Measurements from ENCODE around the gene TJP1. TPM values are rescaled to one million over a fixed set of nuclear protein-coding genes. Genes with fewer than 3 reads are reported as not detected.

Gene TJP1
- total RNA-seq, 2 donors from 2014 or later, result 91.3 to 101 TPM

DNA sequence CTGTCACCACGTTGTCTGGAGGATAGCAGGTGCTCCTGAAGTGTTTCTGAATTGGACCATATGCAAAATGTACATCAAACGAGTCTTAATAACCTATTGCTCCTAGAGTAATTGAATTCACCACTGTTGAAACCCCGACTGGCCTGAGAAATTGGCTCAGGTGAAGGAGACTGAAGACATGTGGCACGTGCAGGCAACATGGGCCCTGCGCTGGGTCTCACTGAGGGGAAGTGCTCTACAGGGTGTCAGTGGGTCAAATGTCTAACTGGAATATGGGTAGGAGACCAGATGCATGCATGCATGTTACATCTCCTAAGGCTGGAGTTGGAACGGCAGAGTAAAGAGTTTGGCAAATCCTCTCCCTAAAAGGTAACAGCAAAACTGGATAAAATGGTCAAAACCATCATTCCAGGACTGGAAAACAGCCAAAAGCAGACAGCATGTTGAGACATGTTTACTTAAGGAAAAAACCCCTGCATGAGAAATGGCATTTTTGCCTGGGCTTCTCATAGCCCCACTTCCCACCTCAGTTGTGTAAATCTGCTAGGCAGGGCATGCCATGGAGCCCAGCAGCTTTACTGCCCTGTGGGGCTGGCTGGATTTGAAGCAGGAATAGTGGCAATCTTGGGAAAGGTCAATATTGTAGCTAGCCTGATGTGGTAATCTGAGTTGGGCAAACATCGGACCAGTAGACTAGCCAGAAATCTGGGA, 131.3 kb downstream of the TJP1 start:
- no peak for DNase-seq (ENCODE audit: low spot score)
- intact Hi-C loops (cut with DNase I), result no loop called here

DNA sequence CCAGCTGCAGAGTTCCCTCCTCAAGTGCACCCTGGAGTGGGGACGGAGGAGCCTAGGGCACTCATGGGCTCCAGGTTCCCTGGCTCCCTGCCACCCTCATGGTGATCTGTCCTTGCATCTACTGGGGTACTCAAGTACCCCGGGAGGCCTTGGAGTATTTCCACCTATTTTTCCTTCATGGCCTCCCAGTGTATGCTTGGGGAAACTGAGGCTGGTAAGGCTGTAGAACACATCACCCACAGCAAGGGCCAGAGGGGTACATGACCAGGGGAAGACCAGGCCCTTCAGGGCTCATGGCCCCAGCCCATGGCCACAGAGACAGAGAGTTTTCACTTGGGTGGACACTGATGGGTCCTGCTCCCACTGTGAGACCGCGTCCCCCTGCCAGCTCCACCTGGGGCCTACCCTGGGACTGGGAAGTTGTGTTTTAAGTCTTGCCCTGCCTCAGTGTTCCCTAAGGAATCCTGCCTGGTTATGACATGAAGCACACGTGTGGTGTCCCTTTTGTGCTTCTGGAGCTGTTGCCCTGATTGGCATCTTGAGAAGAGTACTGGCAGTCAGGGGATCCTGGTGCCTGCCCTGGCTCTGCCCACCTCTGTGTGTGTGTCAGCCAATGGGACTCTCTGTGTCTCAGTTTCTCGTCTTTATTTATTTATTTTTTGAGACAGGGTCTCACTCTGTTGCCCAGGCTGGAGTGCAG, 132.8 kb downstream of the TJP1 start:
- intact Hi-C loops (cut with DNase I), result no loop called here
- no peak for DNase-seq (ENCODE audit: low spot score)

DNA sequence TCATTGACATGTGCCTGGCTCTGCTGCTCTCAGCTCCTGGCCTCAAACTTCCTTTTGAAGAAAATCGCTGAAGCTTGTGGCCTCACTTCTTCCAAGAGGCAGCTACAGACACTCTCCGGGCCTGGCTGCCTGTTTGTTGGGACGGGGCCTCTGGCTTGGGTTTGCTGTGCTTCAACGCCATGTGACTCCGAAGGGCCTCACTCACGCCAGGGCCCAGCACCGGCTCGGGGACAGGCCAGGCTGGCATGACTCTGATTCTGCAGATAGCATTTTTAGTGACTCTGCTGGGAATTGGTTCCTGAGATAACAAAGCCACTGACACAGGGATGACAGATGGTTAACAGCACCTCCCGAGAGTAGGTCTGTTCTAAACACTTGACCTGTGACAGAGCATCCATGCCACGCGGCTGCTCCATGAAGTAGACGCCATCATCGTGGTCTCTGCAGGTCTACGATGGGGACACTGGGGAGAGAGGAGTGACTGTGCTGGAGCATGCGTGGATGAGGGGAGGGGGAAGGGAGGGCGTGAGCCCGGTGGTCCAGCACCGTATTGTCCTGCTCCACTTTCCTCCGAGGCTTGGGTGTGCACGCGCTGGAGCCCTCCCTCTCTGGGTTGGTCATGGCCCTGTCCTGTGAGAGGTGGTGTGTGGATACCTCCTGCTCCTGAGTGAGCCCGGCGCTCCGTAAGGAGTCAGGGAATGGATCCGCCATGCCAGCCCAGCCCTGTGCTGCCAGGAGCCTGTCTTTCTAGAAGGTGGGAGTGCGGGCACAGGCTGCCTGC, 133.6 kb downstream of the TJP1 start:
- intact Hi-C loops (cut with DNase I), result no loop called here
- DNase-seq (ENCODE audit: low spot score), result no peak

DNA sequence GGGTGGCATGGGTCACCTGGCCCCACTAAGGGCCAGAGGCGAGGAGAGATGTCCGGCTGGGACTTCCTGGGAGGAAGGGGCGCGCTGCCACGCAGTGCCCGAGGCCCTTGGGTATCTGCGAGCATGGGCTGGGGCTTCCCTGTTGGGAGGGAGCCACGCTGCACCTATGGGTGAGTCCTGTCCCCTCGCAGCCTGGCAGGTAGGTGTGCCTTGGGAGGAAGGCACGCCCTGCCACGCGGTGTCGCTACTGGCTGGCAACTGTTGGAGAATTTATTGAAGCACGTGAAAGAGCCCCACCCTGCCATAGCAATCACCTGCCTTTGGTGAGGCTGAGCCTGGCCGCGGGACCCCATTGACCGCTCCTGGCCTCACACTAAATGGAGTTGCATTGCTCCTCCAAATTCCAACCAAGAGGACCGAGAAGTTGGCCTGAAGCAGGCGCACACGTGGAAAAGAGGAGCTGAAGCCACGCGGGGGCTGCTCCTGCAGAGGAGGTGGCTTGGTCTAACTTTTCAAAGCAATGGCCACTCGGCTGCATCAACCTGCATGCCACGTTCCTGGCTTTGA, 134.2 kb downstream of the TJP1 start:
- DNase-seq (ENCODE audit: low spot score), result no peak
- intact Hi-C loops (cut with DNase I), result no loop called here

DNA sequence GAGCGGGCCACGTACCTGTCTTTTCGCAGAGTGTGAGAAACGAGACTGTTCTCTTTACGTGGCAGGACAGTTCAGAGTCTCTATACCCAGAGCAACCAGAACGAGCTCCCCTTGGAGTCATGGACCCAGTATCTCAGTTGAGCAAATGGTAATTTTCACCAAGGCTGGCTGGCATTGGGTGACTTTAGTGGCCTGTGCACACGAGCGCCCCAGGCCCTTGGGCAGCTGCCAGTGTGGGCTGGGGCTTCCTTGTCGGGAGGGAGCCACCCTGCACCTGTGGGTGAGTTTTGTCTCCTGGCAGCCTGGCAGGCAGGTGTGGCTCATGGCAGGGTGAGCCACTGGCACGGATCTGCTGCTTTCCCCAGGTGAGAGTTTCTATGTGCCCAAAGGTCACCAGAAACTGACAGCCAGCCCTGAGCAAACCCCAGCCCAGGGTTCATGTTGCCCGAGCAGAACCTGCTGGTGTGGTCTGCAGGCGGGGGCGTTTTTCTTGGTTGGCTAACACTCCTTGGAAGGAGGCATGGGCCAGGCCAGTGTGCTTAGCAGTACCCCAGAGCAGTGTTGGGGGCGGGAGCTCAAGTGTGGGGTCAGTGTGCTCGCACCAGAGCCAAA, 135.0 kb downstream of the TJP1 start:
- intact Hi-C loops (cut with DNase I), result no loop called here
- DNase-seq (ENCODE audit: low spot score), result no peak

DNA sequence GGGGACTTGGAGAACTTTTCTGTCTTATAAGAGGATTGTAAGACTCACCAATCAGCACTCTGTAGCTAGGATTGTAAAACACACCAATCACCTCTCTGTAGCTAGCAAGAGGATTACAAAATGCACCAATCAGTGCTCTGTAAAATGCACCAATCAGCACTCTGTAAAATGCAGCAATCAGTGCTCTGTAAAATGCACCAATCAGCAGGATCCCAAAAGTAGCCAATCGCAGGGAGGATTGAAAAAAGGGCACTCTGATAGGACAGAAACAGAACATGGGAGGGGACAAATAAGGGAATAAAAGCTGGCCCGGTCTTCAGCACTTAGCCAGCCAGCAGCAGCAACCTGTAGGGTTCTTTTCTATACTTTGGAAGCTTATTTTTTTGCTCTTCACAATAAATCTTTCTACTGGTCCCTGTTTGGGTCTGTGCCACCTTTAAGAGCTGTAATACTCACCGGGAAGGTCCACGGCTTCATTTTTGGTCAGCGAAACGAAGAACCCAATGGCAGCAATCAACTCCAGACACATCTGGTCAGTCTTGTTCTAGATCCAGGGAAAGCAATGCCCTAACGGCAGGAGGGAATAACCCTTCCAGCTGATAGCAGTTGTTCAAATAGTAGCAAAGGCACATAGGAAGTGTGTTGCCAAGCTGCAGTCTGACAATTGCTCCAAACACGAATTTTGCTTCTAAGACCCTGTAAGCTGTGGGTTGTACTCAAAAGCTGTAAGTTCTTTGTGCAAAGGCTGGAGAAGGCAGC, 135.6 kb downstream of the TJP1 start:
- intact Hi-C loops (cut with DNase I), result no loop called here
- no peak for DNase-seq (ENCODE audit: low spot score)

DNA sequence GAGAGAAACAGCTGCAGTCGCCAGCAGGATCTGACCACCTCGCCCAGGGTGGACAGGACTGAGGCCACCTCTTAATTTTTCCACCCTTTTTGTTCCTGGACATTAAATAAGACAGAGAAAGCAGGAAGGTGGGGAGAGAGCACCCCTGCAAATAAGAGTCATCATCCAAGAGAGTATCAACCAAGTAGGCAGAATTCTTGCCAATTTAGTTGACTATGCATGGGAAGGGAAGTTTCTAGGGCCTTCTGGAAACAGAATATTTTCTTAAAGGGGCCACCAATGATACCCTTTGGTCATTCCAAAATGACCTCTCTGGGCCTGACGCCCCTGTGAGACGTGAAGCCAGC, 136.2 kb downstream of the TJP1 start:
- intact Hi-C loops (cut with DNase I), result no loop called here
- DNase-seq (ENCODE audit: low spot score), result no peak

DNA sequence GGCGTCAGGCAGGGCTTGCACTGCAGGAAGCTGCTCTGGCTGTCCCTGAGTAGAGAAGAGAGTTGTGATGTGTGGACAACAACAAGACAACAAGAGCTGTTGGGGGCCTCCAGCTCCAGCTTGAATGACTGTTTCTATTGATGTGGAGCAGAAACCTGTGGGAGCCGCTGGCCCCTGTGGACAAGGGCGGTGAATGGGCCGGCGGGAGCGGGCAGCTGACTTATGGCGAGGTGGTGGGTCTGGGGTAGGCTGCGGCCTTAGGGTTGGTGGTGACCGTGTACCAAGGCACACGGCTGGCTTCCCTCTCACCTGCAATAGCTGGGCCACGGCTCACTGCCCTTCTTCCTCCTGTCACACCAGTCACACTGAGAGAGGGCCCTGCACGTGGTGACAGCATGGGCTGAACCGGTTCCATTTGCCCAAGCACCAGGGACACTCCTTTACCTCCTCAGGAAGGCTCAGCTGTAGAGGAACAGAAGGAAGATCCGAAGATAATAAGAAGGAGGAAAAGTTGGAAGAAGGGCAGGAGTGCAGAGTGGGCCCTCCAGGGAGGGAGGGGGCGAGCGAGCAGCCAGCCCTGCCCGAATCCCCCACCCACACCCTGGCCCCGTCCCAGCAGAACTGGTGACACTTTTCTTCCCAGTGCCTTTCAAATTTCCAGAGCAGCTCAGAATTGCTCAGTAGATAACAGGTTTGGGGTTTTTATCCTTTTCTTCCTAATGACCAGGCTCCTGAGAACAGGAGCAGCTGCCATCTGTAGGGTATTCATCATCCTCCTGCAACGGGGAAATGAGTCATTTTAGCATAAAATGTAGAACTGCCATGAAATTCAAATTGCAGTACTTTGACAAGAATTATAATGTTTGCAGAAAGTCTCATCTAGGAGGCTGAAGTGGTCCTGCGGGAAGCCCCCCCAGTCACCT, 136.9 kb downstream of the TJP1 start:
- no peak for DNase-seq (ENCODE audit: low spot score)
- intact Hi-C loops (cut with DNase I), result no loop called here

DNA sequence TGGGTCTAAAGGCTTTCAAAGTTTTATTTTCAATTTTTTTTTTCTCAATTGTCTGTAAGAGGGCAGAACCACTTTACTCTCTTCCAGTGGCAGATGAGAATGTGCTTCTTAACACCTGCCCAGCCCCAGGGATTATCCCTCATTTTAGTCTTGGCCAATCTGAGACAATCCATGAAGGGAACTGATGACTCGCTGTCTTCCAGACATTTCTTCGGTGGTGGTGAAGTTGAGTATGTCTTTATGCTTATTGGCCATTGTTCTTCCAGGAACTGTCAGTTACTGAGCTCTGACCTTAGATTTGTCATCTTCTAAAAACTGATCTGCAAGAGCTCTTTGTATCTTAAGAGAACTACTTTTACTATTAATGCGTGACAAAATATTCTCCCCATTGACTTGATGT, 139.5 kb downstream of the TJP1 start:
- intact Hi-C loops (cut with DNase I), result no loop called here
- no peak for DNase-seq (ENCODE audit: low spot score)

DNA sequence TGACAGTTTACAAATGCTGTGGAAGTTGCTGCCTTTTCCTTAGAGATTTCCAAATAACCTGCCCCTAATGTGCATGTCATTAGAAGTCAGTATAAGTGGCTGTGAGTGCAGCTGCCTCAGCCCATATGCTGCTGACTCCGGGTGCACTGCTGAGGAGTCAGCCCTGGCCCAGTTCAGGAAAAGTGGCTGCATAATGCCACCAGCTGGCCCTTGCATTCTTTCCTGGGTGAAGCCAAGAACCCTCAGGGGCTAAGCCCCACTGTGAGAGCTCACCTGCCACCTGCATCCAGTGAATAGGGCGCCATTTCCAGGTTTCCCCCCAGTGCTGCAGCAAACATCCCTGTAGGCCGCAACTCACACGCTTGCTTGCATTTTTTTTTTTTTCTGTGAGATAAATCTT, 139.9 kb downstream of the TJP1 start:
- intact Hi-C loops (cut with DNase I), result no loop called here

DNA sequence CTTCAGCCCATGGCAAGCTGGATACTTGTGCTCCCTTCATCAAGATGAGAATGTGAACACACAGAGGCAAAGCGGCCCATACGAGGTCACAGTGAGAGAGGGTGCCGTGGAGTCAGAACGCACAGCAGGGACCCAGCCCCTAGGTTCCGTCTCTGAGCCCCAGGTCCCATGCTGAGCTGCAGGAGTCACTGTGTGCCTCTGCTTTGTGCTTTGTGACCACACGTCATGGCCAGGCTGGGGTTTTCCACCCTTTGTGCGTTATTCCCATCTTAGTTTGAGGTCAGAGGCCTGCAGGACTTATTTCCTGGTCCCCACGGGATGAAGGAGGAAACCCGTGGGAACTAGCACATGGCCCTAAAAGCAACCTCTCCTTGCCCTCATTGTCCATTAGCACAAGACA, 140.3 kb downstream of the TJP1 start:
- intact Hi-C loops (cut with DNase I), result no loop called here
- no peak for DNase-seq (ENCODE audit: low spot score)

More for the DNA sequence above, 139.9 kb downstream of the TJP1 start:
- DNase-seq (ENCODE audit: low spot score), result no peak

DNA sequence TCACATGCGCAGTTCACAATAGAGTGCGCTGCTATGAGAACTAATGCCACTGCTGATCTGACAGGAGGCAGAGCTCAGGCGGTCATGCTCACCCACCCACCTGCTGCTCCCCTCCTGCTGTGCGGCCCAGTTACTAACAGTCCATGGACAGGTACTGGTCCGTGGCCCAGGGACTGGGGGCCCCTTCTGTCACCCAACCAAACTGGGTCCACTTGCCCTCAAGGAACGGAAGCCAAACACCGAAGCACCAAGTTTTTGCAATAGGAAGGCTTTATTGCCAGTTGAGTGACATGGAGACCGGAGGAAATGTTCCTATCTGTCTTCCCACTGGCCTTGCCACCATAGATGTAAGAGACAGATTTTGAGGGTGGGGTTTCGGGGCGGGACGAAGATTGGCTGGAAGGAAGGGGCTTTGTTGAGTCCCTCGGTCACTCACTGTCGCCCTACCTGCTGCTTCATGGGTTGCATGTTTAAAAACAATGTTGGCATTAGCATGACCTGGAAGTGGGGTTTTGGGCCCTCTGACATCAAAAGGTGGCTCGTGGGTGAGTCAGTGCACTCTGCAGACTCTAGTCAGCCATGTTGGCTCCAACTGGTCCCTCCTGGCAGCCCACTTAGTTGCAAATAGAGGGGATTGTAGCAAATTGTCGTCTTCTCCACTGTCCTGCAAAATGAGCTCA, 141.0 kb downstream of the TJP1 start:
- no peak for DNase-seq (ENCODE audit: low spot score)
- intact Hi-C loops (cut with DNase I), result no loop called here

DNA sequence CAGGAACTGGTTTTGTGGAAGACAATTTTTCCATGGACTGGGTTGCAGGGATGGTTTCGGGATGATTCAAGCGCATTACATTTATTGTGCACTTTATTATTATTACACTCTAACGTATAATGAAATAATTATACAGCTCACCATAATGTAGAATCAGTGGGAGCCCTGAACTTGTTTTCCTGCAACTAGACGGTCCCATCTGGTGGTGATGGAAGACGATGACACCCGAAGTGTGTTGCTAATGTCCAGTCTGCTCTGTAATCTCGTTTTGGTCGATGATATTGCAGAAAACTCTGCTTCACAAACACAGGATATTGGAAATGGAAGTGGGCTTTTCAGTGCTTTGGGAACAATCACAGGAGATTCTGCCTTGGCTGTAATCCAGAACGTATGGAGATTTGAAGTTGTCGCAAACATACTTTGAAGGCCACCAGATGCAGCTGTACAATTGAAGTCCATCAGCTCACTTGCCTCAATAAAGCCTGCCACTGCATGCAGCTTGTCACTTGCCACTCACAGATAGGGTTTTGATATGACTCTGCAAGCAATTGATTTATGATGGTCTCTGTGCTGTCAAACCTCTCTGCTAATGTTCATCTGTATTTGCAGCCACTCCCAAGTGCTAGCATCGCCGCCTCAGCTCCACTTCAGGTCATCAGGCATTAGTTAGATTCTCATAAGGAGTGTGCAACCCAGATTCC, 141.7 kb downstream of the TJP1 start:
- no peak for DNase-seq (ENCODE audit: low spot score)
- intact Hi-C loops (cut with DNase I), result no loop called here

DNA sequence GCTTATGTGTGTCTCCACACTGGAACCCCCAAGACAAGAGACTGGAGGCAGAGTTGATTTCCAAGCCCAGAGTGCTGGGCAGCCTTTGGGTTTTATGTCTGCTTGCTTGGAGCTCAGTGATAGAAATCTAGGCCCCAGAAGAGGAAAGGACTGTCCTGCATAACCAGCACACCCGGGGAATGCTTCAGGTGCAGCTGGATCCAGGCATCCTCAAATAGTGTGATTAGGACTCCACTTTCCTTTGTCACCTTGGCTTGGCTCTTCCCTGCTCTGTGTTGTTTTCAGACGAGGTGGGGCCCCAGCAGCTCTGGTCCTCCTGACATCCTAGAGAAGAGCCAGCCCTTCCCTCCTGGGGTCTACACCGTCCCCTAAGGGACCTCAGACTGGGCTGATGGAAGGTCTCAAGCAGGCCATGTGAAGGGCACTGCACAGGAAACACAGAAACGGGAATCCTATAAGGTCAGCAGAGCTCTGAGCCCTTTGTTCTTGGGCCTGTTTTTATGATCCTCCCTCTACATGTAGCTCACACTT, 143.7 kb downstream of the TJP1 start:
- intact Hi-C loops (cut with DNase I), result no loop called here
- DNase-seq (ENCODE audit: low spot score), result no peak

DNA sequence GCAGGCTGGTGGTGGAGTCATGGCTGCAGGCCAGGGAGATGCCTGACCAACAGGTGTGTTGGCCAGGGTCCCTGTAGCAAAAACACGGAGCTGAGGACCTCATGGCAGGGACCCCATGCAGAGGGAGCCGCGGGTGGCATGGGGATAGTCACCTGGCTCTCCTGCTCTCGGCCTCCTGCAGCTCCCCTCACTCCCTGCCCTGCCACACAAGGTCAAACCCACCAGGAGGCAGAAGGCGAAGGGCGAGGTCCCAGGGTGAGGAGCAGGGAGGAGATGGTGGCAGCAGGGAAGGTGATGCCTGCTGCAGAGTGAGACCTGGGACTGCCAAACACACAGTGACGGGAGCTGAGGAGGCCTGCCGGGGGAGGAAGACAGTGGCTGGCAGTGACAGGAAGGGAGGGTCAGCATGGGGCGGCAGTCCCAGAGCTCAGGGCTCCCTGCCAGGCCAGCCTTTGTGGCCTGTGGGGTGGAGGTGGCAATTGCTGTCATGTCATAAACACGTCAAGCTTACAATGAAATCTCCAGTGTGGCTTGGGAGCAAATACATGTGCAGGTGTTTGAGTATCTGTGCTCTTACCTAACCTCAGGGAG, 144.3 kb downstream of the TJP1 start:
- DNase-seq (ENCODE audit: low spot score), result no peak
- intact Hi-C loops (cut with DNase I), result no loop called here

DNA sequence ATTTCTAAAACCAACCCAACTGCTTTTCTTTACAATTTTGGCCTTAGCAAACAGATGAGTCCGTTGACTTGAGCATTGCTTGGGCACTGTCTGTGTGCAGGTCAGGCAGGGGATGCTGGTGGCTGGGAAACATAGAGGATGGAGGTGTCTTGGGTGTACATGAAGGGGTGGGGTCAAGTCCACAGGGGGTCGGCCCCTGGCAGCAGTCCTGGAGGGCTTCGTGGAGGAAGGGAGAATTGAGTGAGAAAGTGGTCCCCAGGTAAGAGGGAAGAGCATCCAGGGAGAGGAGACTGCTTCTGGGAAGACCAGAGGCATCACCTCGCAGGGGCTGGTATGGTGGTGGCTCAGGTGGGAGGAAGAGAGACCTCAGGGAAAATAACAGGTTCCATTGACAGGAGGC, 144.8 kb downstream of the TJP1 start:
- no peak for DNase-seq (ENCODE audit: low spot score)
- intact Hi-C loops (cut with DNase I), result no loop called here

Data from posterior vena cava (tissue), 2 donors.